ENCODE measurements around the gene DTNBP1.

The DTNBP1 gene

GRCh38 chr6:15626160-15626559 is 36.7 kb downstream of the DTNBP1 start:
- no peak for DNase-seq (ENCODE audit: extremely low read depth, low read depth)
- TF ChIP-seq CTCF (IDR thresholded peaks at IDR 0.05; ENCODE audit: low read depth, low read length): no peak

- DNase-seq (ENCODE audit: extremely low read depth, low read depth): no peak
- TF ChIP-seq CTCF (IDR thresholded peaks at IDR 0.05; ENCODE audit: low read depth, low read length): peak; percentile 29
Observed at GRCh38 chr6:15623276-15624116, 39.3 kb downstream of the DTNBP1 start.

- DNase-seq (ENCODE audit: extremely low read depth, low read depth): no peak
- TF ChIP-seq CTCF (IDR thresholded peaks at IDR 0.05; ENCODE audit: low read depth, low read length): no peak
Observed at GRCh38 chr6:15622045-15622740, 40.6 kb downstream of the DTNBP1 start.

- DNase-seq (ENCODE audit: extremely low read depth, low read depth): no peak
- TF ChIP-seq CTCF (IDR thresholded peaks at IDR 0.05; ENCODE audit: low read depth, low read length): no peak
Observed at GRCh38 chr6:15621203-15622044, 41.4 kb downstream of the DTNBP1 start.

GRCh38 chr6:15620611-15621010 is 42.2 kb downstream of the DTNBP1 start:
- no peak for TF ChIP-seq CTCF (IDR thresholded peaks at IDR 0.05; ENCODE audit: low read depth, low read length)
- DNase-seq (ENCODE audit: extremely low read depth, low read depth): no peak

- no peak for DNase-seq (ENCODE audit: extremely low read depth, low read depth)
- TF ChIP-seq CTCF (IDR thresholded peaks at IDR 0.05; ENCODE audit: low read depth, low read length): no peak
Observed at GRCh38 chr6:15619330-15619729, 43.5 kb downstream of the DTNBP1 start.

Measured in AG09319 (cell line).